ENCODE results near the gene CLCN3.
A peak's percentile ranks its signal among the peaks of the same experiment; 100 is the strongest.
"Not testable (repeated sequence)": the region's sequence is repeated elsewhere in the genome, so short reads cannot be mapped to it uniquely, and the experiment has no call there.

The CLCN3 gene

DNA sequence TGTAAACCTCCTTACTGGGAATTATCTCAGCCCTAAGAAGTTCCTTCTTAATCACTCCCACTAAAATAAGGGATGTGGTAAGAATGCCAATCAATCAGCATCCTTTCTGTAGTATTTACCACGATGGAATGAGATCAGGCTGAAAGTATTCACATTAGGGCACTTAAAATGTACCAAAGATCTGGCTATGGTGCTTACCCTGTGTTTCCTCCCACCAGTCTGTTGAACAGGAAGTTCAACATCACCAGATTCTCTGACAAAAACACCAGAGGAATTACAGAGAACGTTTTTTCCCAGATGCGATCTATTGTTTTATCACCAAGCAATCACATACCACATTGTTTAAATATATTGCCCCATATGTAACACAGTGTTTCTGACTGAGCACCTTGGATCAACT lies 2.1 kb upstream of the CLCN3 start:
- no peak for DNase-seq

DNA sequence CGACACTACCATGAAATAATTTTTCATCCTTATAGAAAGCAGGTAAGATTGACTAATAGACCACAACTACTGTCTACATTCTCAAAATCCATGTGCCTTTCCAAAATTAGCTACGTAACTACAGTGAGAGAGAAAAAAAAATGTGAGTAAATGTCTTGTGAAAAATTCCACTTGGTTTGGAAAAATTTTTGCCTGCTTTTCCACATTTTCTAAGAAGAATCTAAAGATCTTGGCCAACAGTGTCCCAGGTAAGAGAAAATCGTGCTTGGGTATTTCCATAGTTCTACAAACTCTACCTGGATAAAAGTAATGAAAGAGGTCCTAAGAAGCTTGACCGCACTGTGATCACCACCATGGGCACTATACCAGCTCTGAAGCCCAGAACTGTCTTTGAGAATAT lies 1.4 kb upstream of the CLCN3 start:
- DNase-seq = no peak

GRCh38 chr4:169619518-169619957 lies 840 bp upstream of the CLCN3 start:
- DNase-seq = peak; percentile 8

GRCh38 chr4:169620880-169621248 lies 486 bp downstream of the CLCN3 start:
- no peak for DNase-seq

DNA sequence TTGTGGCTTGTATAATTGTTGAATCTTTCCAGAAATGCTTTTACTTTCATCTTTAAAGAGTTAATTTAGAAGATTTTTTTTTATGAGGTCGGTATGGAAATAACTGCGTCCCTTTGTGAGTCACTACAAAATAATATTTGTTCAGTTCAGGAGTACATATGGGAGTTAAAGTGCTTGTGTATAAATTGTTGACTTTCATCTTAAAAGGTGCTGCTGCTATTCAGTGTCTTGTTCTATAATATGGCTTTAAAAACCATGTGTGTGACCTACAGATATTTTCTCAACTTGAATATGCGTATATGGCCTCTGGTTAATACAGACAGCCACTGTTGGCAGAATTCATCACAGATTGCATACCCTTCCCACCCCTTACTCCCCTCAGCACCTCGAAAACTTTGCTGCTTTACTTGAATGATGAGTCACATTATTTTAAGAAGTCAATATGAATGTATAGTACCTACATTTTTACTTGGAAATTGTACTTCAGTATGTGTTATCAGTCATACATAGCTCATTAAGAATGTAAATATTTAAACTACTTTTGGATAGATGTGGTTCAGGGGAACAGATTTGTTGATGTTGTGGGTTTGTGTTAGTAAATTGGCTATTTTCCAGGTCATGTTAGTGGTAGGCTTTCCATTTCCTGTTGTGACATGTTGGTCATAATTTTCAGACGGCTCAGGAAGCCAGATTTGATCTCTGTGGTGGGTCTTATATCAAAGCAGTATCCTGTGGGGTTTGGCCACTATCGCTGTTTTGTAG lies 1.5 kb downstream of the CLCN3 start:
- DNase-seq = peak; percentile 20

GRCh38 chr4:169622566-169622965 lies 2.2 kb downstream of the CLCN3 start:
- DNase-seq = no peak

DNA sequence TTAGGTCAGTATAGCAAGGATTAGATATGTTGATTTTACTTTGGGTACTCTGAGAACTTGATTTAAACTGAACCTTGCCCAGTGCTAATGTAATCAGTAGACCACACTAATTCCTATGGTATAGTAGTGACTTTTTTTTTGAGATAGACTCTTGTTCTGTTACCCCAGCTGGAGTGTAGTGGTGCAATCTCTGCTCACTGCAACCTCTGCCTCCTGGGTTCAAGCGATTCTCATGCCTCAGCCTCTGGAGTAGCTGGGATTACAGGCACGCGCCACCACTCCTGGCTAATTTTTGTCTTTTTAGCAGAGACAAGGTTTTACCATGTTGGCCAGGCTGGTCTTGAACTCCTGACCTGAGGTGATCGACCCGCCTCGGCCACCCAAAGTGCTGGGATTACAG lies 3.6 kb downstream of the CLCN3 start:
- DNase-seq = not testable (repeated sequence)

GRCh38 chr4:169625886-169626285 lies 5.5 kb downstream of the CLCN3 start:
- DNase-seq = no peak

DNA sequence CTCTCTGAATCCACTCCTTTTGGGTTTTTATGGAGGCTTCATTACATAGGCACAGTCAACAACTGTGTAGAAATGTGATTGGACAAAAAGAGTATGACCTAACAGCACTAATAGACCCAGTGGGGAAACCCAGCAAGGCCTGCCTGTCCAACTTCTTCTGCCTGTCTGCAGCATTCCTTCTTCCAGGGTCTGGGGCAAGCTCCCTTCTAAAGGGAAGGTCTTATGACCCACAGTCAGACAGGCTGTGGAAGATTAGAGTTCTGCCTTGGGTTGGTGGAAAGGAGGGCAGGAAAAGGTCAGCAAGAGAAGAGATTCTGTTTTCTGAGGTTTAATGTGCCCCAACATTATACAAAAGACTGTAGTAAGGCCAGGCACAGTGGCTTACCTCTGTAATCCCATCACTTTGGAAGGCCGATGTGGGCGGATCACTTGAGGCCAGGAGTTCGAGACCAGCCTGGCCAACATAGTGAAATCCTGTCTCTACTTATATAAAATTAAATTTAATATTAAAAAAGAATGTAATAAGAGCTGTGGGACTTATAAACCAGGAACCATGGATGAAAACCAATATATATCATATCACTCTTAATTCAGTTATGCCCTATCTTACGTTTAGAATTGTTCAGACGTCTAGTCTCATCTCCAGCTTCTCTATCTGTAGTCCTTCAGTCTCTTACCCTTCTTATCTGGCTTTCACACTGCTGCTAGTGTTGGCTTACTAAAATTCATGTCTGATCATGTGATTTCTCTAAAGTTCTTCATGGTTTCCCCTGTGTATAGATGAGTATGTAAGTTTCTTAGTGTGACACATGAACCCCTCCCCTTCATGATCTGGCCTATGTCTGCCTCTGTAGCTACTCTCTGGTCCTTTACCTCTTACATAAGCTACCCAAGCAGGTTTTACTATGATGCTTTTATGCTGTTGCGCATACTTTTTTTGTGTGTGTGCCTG lies 6.2 kb downstream of the CLCN3 start:
- DNase-seq = no peak

DNA sequence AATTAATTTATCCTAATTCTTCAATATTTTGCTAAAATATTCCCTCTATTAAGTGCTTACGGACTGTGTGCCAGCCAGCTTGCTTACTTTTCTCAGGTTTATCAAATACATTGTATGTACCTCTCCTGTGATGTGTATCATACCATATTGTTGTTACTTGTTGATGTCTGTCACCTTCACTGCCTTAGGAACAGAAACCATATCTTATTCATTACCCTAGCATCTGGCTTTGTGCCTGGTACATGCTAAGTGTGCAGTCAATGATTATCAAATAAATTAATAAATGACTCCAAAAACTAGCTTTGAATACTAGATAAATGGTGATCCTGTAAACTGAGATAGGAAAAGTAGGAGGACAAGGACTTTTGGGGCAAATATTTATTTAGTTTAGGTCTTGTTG lies 6.9 kb downstream of the CLCN3 start:
- no peak for DNase-seq

- DNase-seq = no peak
Measured at GRCh38 chr4:169628579-169628978, 8.2 kb downstream of the CLCN3 start.

DNA sequence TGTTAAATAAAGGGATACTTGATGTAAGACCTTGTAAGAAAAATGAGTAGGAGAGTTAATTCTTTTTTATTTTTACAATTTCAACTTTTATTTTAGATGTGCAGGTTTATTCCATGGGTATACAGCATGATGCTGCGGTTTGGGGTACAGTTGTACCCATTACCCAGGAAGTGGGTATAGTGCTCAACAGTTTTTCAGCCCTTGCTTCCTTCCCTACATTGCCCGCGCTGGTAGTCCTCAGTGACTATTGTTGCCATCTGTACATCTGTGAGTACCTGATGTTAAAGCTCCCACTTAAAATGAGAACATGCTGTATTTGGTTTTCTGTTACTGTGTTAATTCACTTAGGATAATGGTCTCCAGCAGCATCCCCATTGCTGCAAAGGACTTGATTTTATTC lies 9.7 kb downstream of the CLCN3 start:
- DNase-seq = no peak

- DNase-seq = no peak
Measured at GRCh38 chr4:169632896-169633295, 12.5 kb downstream of the CLCN3 start.

DNA sequence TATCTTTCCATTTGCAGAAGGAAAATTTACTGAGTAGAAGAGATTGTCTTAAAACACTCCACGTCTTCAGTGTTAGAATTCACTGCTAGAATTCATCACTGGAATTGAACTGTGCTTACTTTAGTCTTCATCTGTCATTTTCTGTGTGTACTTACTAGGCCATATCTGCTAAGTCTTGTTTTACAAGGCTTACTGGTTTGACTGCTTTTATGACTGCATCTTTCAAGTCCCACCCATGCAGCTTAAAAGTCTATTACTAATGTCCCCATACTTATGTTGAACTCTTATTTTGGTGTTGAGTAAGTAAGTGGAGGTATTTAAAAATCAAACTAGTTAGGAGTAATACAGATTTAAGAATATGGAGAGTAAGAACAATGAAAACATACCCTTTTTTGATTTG lies 14.6 kb downstream of the CLCN3 start:
- no peak for DNase-seq

DNA sequence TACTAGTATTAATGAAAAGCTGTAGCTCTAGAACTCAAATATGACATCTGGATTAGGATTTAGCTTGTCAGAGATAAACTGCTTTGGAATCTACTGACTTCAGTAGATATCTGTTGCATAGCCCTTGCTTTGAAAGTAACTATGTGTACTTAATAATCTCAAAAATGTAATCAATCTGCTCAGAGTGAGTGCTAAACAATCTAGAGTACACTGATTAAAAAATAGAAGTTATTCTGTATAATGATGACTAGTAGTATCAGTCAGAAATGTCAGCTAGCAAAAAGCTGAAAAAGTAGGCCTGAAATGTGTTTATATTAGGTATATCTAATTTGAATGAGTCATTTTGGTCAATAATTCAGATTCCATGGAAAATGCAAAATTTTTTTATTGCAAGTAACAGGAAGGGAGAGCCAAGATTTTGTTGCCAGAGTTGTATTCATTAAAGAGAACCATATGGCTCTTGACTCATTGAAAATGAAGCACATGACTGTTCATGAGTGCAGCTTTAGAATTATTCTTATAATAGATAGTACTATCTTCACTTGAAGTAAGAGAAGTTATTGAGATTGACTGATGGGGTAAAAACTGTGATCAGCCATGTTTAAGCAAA lies 20.0 kb downstream of the CLCN3 start:
- DNase-seq = peak; percentile 56

DNA sequence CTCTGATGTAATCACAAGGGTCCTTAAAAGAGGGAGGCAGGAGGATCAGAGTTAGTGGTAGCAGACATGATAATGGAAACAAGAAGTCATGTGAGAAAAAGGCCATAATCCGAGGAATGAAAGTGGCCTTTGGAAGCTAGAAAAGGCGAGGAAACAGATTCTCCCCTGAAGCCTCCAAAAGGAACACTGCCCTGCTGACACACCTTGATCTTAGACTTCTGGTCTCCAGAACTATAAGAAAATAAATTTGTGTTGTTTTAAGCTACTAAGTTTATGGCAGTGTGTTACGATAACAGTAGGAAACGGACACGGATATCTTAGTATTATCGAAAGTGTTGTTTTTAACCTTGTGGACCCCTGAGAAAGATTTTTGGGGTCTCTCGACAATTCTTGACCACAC lies 24.4 kb downstream of the CLCN3 start:
- DNase-seq = no peak

DNA sequence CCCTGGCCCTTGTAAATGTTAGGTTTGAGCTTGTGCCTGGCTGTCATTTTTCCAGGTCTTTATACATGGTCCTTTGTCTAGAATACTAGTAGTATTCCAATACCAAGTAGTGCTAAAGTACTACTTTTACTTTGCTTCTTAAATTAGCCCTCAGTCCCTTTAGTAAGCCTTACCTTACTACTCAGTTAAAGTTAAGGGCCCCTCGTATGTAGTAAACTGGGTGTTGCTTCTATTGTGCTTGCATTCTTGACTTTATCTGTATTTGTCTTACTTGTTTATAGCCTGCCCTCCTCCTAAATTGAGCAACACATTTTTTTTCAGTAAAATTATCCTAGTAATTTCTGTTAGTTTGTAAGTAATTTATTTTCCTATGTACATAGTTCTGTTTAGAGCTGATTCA lies 25.2 kb downstream of the CLCN3 start:
- DNase-seq = no peak

GRCh38 chr4:169649545-169650226 lies 29.3 kb downstream of the CLCN3 start:
- no peak for DNase-seq

DNA sequence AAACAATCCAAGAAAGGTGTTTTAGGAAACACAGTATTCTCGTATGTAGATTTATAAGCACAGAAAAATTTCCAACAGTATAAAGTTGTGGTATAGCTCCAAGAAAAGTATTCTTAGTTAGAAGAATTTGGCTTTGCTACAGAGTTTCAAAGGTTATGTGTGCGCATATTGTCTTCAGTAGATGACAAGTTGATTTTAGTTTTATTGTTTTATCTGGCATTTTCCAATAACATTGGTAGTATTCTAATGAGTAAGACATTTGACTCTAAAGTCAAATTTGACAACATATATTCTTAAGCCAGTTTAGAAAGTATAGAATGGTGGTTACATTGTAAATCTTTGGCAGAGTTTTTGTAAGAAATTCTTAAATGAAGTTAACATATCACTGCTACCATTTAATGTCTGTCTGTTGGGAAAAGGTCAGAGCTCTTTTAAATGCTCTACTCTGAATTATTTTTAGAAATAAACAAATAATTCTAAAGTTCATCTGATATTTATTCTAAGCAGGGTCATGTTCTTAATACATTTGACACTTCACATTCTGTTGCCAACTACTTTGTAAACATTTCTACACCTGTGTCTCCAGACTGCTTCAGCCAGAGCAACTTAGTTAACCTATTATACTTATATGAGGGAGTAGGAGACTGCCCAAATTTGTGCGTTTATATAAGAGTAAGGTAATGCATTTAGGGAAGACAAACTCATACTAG lies 30.0 kb downstream of the CLCN3 start:
- no peak for DNase-seq

- no peak for DNase-seq
Measured at GRCh38 chr4:169652535-169652934, 32.2 kb downstream of the CLCN3 start.

GRCh38 chr4:169655401-169655800 lies 35.0 kb downstream of the CLCN3 start:
- no peak for DNase-seq

GRCh38 chr4:169657470-169658107 lies 37.2 kb downstream of the CLCN3 start:
- no peak for DNase-seq
